Heart left ventricle (tissue), 13 donors: ENCODE data around the gene C14orf132.

Source experiments
- POLR2A ChIP-seq, 2 donors: fragments of 450-650 bp; IDR thresholded peaks; one replicate each; pipeline ENCODE4 v1.6.1; 2017; ENCODE audit warnings: antibody characterized with exemption in 2 of 2, mild to moderate bottlenecking in 2 of 2, moderate library complexity in 2 of 2
- TF ChIP-seq, protein P1 (sequence below), 12 donors: fragments of 200-600 bp; sonication (generic) in 4 of 12; IDR thresholded peaks; one replicate each; pipeline versions ENCODE4 v1.5.0 to v1.8.0; 2018 to 2022; ENCODE audit warnings: antibody characterized with exemption in 12 of 12, mild to moderate bottlenecking in 5 of 12
- donor health status: ischemic (EF 13 %, LVEDD 7.1; RV severe dilation, severe dysfunction).
- donor health status: DM: no; HTN: yes; CAD: no.
- donor health status: DM: no; HTN: no; CAD: no.
- donor health status: ischemic (EF 25% LVEDD 6.9; RV normal size, moderate dysfunction).
- donor health status: ischemic (EF 25% LVEDD 5.7; RV mildly dilated, moderate dysfunction).
- donor health status: ischemic (EF 35%, LVEDD 5.7; RV mildly dilated, moderate dysfunction).
- donor health status: nonischemic (EF 11% LVEDD 7.7; RV severe dilation, severe dysfunction).
- donor health status: DM: yes; HTN: yes; CAD: no.
- donor health status: PGD.
- donor health status: ischemic (EF 29% LVEDD 5.4; RV normal size, mild dysfunction).
- donor health status: nonischemic (EF 23%, LVEDD 6.1; RV moderate dilation, normal function).

DNA sequence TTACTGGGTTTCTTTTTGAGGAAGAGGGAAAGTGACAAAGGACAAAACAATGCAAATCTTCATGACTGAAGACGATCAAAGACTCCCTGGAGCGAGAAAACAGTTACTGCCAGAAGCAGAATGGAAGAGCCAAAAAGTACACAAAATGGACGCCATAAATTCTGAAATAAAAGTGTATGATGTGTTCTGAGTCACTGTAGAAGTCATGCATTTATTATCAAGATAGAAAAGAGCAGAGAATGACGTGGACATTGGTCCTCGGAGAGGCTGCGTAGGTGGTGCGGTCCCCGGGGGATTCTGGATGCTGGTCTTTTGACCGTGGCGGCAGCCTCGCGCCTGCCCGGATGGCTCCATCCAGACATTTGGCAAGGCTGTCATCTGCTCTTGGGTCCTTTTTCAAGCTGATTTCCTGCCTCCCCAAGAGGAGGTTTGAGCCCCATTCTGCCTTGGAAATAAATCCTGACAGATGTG, 52.8 kb downstream of the C14orf132 start:
- TF ChIP-seq POLR2A (IDR thresholded peaks at IDR 0.05), result no peak
- TF ChIP-seq, protein P1, sequence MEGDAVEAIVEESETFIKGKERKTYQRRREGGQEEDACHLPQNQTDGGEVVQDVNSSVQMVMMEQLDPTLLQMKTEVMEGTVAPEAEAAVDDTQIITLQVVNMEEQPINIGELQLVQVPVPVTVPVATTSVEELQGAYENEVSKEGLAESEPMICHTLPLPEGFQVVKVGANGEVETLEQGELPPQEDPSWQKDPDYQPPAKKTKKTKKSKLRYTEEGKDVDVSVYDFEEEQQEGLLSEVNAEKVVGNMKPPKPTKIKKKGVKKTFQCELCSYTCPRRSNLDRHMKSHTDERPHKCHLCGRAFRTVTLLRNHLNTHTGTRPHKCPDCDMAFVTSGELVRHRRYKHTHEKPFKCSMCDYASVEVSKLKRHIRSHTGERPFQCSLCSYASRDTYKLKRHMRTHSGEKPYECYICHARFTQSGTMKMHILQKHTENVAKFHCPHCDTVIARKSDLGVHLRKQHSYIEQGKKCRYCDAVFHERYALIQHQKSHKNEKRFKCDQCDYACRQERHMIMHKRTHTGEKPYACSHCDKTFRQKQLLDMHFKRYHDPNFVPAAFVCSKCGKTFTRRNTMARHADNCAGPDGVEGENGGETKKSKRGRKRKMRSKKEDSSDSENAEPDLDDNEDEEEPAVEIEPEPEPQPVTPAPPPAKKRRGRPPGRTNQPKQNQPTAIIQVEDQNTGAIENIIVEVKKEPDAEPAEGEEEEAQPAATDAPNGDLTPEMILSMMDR (IDR thresholded peaks at IDR 0.05), result no peak
